WERI-Rb-1 (cell line): Measurements from ENCODE around the gene MT1E.
"Not testable (repeated sequence)": the region's sequence is repeated elsewhere in the genome, so short reads cannot be mapped to it uniquely, and the experiment has no call there.

Experiments used
- DNase-seq: peaks from one replicate; pipeline ENCODE4 v3.0.0-alpha.2; 2020
- H3K27ac ChIP-seq: fragments of 250-450 bp; sonication (Bioruptor Pico); 2 replicates; pipeline ENCODE4 v1.5.1; 2020; ENCODE audit warnings: mild to moderate bottlenecking, moderate library complexity
- H3K27me3 ChIP-seq: fragments of 250-450 bp; sonication (Bioruptor Pico); 2 replicates; pipeline ENCODE4 v1.5.1; 2021; ENCODE audit warnings: mild to moderate bottlenecking, low read depth, moderate library complexity; ENCODE audit not compliant: insufficient read depth, severe bottlenecking
- H3K36me3 ChIP-seq: fragments of 250-450 bp; sonication (Bioruptor Pico); 2 replicates; pipeline ENCODE4 v1.5.1; 2020; ENCODE audit warnings: mild to moderate bottlenecking, moderate library complexity
- H3K4me3 ChIP-seq: 2 replicates; pipeline ENCODE4 v1.5.1; 2011; ENCODE audit warnings: low read depth, mild to moderate bottlenecking, control low read depth, low read length
- H3K9me3 ChIP-seq: fragments of 250-450 bp; sonication (Bioruptor Pico); 2 replicates; pipeline ENCODE4 v1.5.1; 2021; ENCODE audit warnings: mild to moderate bottlenecking, moderate library complexity; ENCODE audit not compliant: severe bottlenecking
- CTCF ChIP-seq: IDR thresholded peaks from 2 replicates; pipeline ENCODE4 v1.5.1; 2011; ENCODE audit warnings: low read depth, mild to moderate bottlenecking, control low read depth, inconsistent platforms, low read length

The MT1E gene

GRCh38 chr16:56669840-56670619 is 44.4 kb downstream of the MT1E start:
- no peaks in the 10 kb centered on the region for H3K27me3 ChIP-seq
- no peak for DNase-seq
- no peaks in the 10 kb centered on the region for H3K9me3 ChIP-seq
- no peak overlapping the region for H3K27ac ChIP-seq
- no peak for TF ChIP-seq CTCF
- no peaks in the 10 kb centered on the region for H3K36me3 ChIP-seq
- H3K4me3 ChIP-seq, result no peak overlapping the region

GRCh38 chr16:56670620-56670934 is 45.0 kb downstream of the MT1E start:
- Histone ChIP-seq H3K9me3 (no peaks in the 10 kb centered on the region), H3K27ac (no peak overlapping the region), H3K4me3 (no peak overlapping the region), H3K36me3 (no peaks in the 10 kb centered on the region), H3K27me3 (no peaks in the 10 kb centered on the region)
- no peak for TF ChIP-seq CTCF
- DNase-seq, result no peak

- H3K36me3 ChIP-seq, H3K27me3 ChIP-seq, H3K4me3 ChIP-seq, DNase-seq, H3K9me3 ChIP-seq, H3K27ac ChIP-seq: not testable (repeated sequence)
These were observed 46.1 kb downstream of the MT1E start for GRCh38 chr16:56671691-56672090.

- not testable (repeated sequence) for H3K4me3 ChIP-seq, H3K27ac ChIP-seq, H3K36me3 ChIP-seq, H3K9me3 ChIP-seq, DNase-seq, H3K27me3 ChIP-seq
These were observed 46.6 kb downstream of the MT1E start for GRCh38 chr16:56672171-56672570.

GRCh38 chr16:56672761-56673536 is 47.4 kb downstream of the MT1E start:
- Histone ChIP-seq H3K36me3 (no peaks in the 10 kb centered on the region), H3K27ac (peak overlapping the region; percentile 82; the same call in 1 of the 2 replicates), H3K4me3 (no peak overlapping the region), H3K27me3 (no peaks in the 10 kb centered on the region), H3K9me3 (no peaks in the 10 kb centered on the region)
- TF ChIP-seq CTCF, result no peak
- DNase-seq, result no peak

GRCh38 chr16:56673921-56674320 is 48.3 kb downstream of the MT1E start:
- H3K36me3 ChIP-seq, result no peaks in the 10 kb centered on the region
- H3K9me3 ChIP-seq, result no peaks in the 10 kb centered on the region
- peak; percentile 67 for DNase-seq
- TF ChIP-seq CTCF, result peak; percentile 62
- peak overlapping the region; percentile 82 for H3K27ac ChIP-seq
- no peaks in the 10 kb centered on the region for H3K27me3 ChIP-seq
- no peak overlapping the region for H3K4me3 ChIP-seq

GRCh38 chr16:56674570-56674969 is 49.0 kb downstream of the MT1E start:
- H3K27me3 ChIP-seq, H3K9me3 ChIP-seq, H3K36me3 ChIP-seq, H3K4me3 ChIP-seq: not testable (repeated sequence)
- H3K27ac ChIP-seq, result peak overlapping the region; percentile 82
- DNase-seq, result peak; percentile 66
